GM12801 (cell line): ENCODE data around the gene FPGT.

ENCODE experiments used
- TF ChIP-seq, protein P1 (sequence below): IDR thresholded peaks from one replicate; pipeline ENCODE4 v1.5.1; 2011; ENCODE audit warnings: control low read depth; ENCODE audit not compliant: insufficient read length; ENCODE audit errors: extremely low read depth

The FPGT gene

DNA sequence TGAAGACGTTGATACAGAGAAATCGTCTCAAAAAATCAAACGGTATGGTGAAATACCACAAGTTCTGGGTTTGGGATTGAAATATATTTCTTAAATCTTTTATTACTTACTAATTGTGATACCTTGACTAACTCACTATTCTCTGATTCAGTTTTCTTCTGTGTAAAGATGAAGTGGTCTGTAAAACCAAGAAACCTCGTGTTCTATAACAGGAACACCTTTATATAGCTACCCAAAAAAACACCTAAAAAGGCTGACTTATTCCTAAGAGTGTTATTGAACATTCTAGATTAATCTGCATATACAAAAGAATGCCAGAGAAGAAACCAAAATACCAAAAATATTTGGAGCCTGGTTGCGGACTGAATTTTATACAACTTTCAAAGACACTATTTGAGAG is 787 bp upstream of the FPGT start:
- TF ChIP-seq, protein P1, sequence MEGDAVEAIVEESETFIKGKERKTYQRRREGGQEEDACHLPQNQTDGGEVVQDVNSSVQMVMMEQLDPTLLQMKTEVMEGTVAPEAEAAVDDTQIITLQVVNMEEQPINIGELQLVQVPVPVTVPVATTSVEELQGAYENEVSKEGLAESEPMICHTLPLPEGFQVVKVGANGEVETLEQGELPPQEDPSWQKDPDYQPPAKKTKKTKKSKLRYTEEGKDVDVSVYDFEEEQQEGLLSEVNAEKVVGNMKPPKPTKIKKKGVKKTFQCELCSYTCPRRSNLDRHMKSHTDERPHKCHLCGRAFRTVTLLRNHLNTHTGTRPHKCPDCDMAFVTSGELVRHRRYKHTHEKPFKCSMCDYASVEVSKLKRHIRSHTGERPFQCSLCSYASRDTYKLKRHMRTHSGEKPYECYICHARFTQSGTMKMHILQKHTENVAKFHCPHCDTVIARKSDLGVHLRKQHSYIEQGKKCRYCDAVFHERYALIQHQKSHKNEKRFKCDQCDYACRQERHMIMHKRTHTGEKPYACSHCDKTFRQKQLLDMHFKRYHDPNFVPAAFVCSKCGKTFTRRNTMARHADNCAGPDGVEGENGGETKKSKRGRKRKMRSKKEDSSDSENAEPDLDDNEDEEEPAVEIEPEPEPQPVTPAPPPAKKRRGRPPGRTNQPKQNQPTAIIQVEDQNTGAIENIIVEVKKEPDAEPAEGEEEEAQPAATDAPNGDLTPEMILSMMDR = no peak

DNA sequence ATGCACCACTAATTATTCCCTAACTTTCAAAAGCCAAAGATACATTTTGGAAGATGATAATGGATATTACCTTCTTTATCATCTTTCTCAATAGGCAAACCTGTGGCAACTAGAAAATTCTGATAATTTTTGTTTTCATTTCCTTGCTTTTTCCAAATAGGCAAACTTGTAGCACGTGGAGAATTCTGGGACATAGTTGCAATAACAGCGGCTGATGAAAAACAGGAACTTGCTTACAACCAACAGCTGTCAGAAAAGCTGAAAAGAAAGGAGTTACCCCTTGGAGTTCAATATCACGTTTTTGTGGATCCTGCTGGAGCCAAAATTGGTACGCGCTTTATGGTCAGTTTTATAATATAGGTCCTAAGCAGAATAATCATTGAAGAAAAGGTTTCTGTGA is 1.5 kb downstream of the FPGT start:
- TF ChIP-seq, protein P1 = no peak

DNA sequence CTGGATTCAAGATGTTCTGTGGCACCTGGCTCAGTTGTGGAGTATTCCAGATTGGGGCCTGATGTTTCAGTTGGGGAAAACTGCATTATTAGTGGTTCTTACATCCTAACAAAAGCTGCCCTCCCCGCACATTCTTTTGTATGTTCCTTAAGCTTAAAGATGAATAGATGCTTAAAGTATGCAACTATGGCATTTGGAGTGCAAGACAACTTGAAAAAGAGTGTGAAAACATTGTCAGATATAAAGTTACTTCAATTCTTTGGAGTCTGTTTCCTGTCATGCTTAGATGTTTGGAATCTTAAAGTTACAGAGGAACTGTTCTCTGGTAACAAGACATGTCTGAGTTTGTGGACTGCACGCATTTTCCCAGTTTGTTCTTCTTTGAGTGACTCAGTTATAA is 7.2 kb downstream of the FPGT start:
- TF ChIP-seq, protein P1 = no peak

DNA sequence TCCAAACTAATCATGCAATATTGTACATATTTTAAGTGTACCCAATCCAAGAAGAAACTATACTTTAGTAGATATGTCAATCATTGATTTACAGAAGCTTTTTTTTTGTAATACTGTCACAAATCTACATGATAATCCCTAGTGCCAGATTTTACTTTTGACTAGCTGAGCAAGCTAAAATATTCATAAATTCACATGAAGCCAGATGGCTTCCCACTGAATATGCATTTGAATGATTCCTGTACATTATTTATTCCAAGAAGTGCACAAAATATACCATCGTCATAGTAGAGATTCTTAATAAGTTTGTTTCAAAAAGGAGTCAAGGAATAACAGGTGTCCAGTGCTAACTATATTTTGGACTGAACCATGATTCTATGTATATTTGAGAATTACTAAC is 17.2 kb downstream of the FPGT start:
- TF ChIP-seq, protein P1 = no peak

DNA sequence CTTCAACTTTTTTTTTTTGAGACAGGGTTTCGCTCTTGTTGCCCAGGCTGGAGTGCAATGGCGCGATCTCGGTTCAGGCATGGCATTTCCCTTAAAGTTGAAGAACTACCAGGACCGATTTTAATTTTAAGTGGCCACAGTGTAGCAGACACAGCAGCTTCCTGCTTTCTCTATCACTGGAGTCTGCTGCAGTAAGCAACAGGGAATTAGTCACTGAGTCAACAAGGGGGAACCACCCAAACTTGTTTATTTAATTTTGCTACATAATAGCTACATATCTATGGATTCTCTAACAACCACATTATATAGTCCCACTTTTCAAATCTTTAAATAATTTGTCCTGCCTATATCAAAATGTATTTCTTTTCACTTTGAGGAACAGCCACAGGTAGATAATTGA is 24.7 kb downstream of the FPGT start:
- TF ChIP-seq, protein P1 = no peak

DNA sequence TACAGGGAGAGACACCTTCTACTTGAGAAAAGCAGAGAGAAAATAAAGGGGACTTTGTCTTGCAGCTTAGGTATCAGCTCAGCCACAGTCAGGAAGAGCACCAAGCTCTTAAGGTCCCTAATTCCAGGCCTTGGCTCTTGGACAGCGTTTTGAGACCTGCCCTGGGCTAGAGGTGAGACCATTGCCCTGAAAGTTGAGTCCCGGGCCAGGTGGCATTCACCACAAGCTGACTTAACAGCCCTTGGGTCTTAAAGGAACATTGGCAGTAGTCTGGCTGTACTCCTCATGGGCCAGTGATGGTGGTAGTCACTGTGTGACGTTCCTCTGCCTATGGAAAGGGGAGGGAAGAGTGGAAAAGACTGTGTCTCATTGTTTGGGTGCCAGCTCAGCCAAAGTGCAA is 25.4 kb downstream of the FPGT start:
- TF ChIP-seq, protein P1 = no peak

DNA sequence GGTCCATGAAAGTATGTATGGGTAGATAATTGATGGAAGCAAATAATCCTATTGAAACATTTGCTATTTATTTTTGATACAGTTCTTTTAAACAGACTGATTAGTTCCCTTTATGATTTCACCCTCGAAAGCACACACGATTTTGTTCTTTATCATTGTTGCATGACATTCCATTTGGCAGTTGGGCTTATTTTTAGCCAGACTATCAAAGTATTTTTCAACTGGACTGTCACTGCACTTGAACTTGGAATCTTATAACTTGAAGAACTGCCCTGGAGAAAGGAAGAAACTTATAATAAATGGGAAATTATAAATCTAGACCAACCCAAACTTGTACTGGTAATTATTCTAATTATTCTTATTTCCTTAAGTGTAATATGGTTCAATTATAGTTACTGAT is 37.1 kb downstream of the FPGT start, which contains the start of gene TNNI3K:
TNNI3K (plus strand) TSS at position 235 of the 400 bp plus-strand sequence; CDS start at position 300, 65 bp downstream.
- TF ChIP-seq, protein P1 = no peak

DNA sequence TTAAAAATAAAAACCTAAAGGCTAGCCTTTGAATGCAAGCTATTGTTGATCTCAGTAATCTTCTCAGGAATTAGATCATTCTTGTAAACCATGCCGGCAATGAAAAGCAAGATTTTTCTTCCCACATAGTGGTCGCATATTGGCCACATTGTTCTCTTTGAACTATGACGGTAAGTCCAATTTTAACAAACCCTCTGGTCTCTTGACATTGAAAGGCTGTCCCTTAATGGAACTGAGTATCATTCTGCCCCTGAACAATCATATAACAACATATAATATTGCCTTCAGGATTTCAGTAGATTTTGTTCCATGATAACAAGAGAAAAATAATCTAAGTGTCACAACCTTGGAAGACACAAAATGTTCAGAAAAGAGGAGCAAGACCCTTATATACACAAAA is 38.4 kb downstream of the FPGT start:
- TF ChIP-seq, protein P1 = no peak
